CD4-positive, CD25-positive, alpha-beta regulatory T cell (primary cell): ENCODE results near the gene PCED1B. TPM values are rescaled to one million over a fixed set of nuclear protein-coding genes. Genes with fewer than 3 reads are reported as not detected.
A peak's percentile ranks its signal among the peaks of the same experiment; 100 is the strongest.
"Not testable (repeated sequence)": the region's sequence is repeated elsewhere in the genome, so short reads cannot be mapped to it uniquely, and the experiment has no call there.

Experiments
- ATAC-seq, 2 donors: fragments of 150-1000 bp; cut with Tn5 transposase; one replicate each; pipeline ENCODE4 v1.10.0; 2021; ENCODE audit warnings: low read depth in 2 of 2, moderate number of reproducible peaks in 2 of 2, moderate library complexity in 1 of 2
- DNase-seq, 3 donors: peaks; one replicate each; pipeline versions ENCODE4 v3.0.0 to v3.0.0-alpha.2; 2012 to 2022; ENCODE audit warnings: mixed read lengths in 1 of 3
- H3K27ac ChIP-seq: one replicate; pipeline ENCODE4 v1.7.0; 2013; ENCODE audit warnings: mild to moderate bottlenecking, low read length; ENCODE audit not compliant: insufficient read depth, poor library complexity, severe bottlenecking
- H3K27me3 ChIP-seq: one replicate; pipeline ENCODE4 v1.7.0; 2013; ENCODE audit warnings: low read length; ENCODE audit not compliant: control insufficient read depth, insufficient read depth
- H3K36me3 ChIP-seq: one replicate; pipeline ENCODE4 v1.7.0; 2013; ENCODE audit warnings: mild to moderate bottlenecking, low read length, moderate library complexity; ENCODE audit not compliant: control insufficient read depth, insufficient read depth
- H3K4me1 ChIP-seq: 2 replicates; pipeline ENCODE4 v1.7.0; 2013; ENCODE audit warnings: mild to moderate bottlenecking, low read length; ENCODE audit not compliant: insufficient read depth, control insufficient read depth, poor library complexity, severe bottlenecking
- H3K4me3 ChIP-seq: one replicate; pipeline ENCODE4 v1.7.0; 2013; ENCODE audit warnings: low read depth, mild to moderate bottlenecking, low read length, moderate library complexity
- H3K9me3 ChIP-seq, 2 experiments: 1 replicate in 1 of 2; 2 replicates in 1 of 2; pipeline ENCODE4 v1.7.0; 2013; ENCODE audit warnings: low read length in 2 of 2, mild to moderate bottlenecking in 1 of 2, moderate library complexity in 1 of 2; ENCODE audit not compliant: control insufficient read depth in 2 of 2
- H3K27ac Mint-ChIP-seq, 3 donors: one replicate each; pipeline ENCODE4 v1.8.0; 2020 to 2022; ENCODE audit warnings: mild to moderate bottlenecking in 3 of 3, mixed read lengths in 3 of 3, moderate library complexity in 2 of 3
- H3K27me3 Mint-ChIP-seq: one replicate; pipeline ENCODE4 v1.8.0; 2022; ENCODE audit warnings: mild to moderate bottlenecking, mixed read lengths
- H3K36me3 Mint-ChIP-seq: one replicate; pipeline ENCODE4 v1.8.0; 2020; ENCODE audit warnings: mixed read lengths
- H3K4me1 Mint-ChIP-seq, 4 donors: one replicate each; pipeline ENCODE4 v1.8.0; 2020 to 2022; ENCODE audit warnings: mixed read lengths in 4 of 4, mild to moderate bottlenecking in 1 of 4
- H3K4me3 Mint-ChIP-seq, 4 donors: one replicate each; pipeline ENCODE4 v1.8.0; 2020 to 2022; ENCODE audit warnings: mild to moderate bottlenecking in 4 of 4, mixed read lengths in 4 of 4, moderate library complexity in 3 of 4
- H3K9me3 Mint-ChIP-seq, 7 donors: one replicate each; pipeline ENCODE4 v1.8.0; 2020 to 2022; ENCODE audit warnings: mixed read lengths in 7 of 7, mild to moderate bottlenecking in 3 of 7, moderate library complexity in 2 of 7
- polyA plus RNA-seq, 4 donors: library from polyadenylated mRNA; unstranded; fragments of 300-500 nt; fragmentation: Illumina TruSeq; gene quantifications; one replicate each; pipeline ENCODE4 v1.2.3, GENCODE V29; 2021
- total RNA-seq: library from RNA; stranded (reverse); gene quantifications from one replicate; pipeline ENCODE4 v1.2.3, GENCODE V29; 2022

The PCED1B gene
- total and polyA plus RNA-seq, 5 donors from 2014 or later, result 56.7 to 74.5 (median 64.9) TPM

GRCh38 chr12:47114481-47114892, 35.1 kb downstream of the PCED1B start:
- no peak for DNase-seq
- Mint-ChIP-seq H3K36me3 (peaks cover 54% of the 10 kb centered on the region), H3K4me1 (peaks cover 17 to 35% (median 24%) of the 10 kb centered on the region in 4 donors), H3K9me3 (peaks cover 0 to 2% (median 0%) of the 10 kb centered on the region in 7 donors), H3K4me3 (no peak overlapping the region), H3K27ac (no peak overlapping the region), H3K27me3 (no peaks in the 10 kb centered on the region)
- Histone ChIP-seq H3K4me3 (no peak overlapping the region), H3K4me1 (peaks cover 7% of the 10 kb centered on the region), H3K27me3 (no peaks in the 10 kb centered on the region), H3K36me3 (peaks cover 6% of the 10 kb centered on the region), H3K9me3 (no peaks in the 10 kb centered on the region), H3K27ac (no peak overlapping the region)
- no peak for ATAC-seq

GRCh38 chr12:47117305-47117704, 37.9 kb downstream of the PCED1B start:
- DNase-seq, H3K27me3 Mint-ChIP-seq, H3K27ac Mint-ChIP-seq, H3K9me3 ChIP-seq, ATAC-seq, H3K27me3 ChIP-seq, H3K9me3 Mint-ChIP-seq, H3K4me3 ChIP-seq, H3K36me3 ChIP-seq, H3K27ac ChIP-seq, H3K4me3 Mint-ChIP-seq, H3K4me1 ChIP-seq: not testable (repeated sequence)
- peaks cover 0 to 18% (median 8%) of the 10 kb centered on the region in 4 donors for H3K4me1 Mint-ChIP-seq
- H3K36me3 Mint-ChIP-seq, result peaks cover 40% of the 10 kb centered on the region

- no peak overlapping the region for H3K4me3 Mint-ChIP-seq
- no peaks in the 10 kb centered on the region for H3K27me3 ChIP-seq
- peaks cover 0 to 2% (median 0%) of the 10 kb centered on the region in 7 donors for H3K9me3 Mint-ChIP-seq
- H3K4me1 ChIP-seq, result no peaks in the 10 kb centered on the region
- H3K27ac ChIP-seq, result no peak overlapping the region
- H3K36me3 Mint-ChIP-seq, result peaks cover 26% of the 10 kb centered on the region
- no peak overlapping the region for H3K4me3 ChIP-seq
- no peak for DNase-seq
- H3K4me1 Mint-ChIP-seq, result peaks cover 8 to 22% (median 19%) of the 10 kb centered on the region in 4 donors
- H3K27ac Mint-ChIP-seq, result peak overlapping the region in 1 of 3 donors; percentile 31
- no peaks in the 10 kb centered on the region for H3K9me3 ChIP-seq
- ATAC-seq, result no peak
- no peaks in the 10 kb centered on the region for H3K36me3 ChIP-seq
- H3K27me3 Mint-ChIP-seq, result no peaks in the 10 kb centered on the region
These were observed 41.3 kb downstream of the PCED1B start for GRCh38 chr12:47120736-47121135.

GRCh38 chr12:47121146-47121545, 41.7 kb downstream of the PCED1B start:
- Histone ChIP-seq H3K9me3 (no peaks in the 10 kb centered on the region), H3K4me1 (no peaks in the 10 kb centered on the region), H3K4me3 (no peak overlapping the region), H3K36me3 (no peaks in the 10 kb centered on the region), H3K27ac (no peak overlapping the region), H3K27me3 (no peaks in the 10 kb centered on the region)
- ATAC-seq (no peak), DNase-seq (no peak)
- Mint-ChIP-seq H3K4me3 (no peak overlapping the region), H3K4me1 (peaks cover 8 to 21% (median 18%) of the 10 kb centered on the region in 4 donors), H3K36me3 (peaks cover 21% of the 10 kb centered on the region), H3K27me3 (no peaks in the 10 kb centered on the region), H3K27ac (peak overlapping the region in 1 of 3 donors; percentile 31), H3K9me3 (peaks cover 0 to 2% (median 0%) of the 10 kb centered on the region in 7 donors)

- Histone ChIP-seq H3K27me3 (no peaks in the 10 kb centered on the region), H3K9me3 (no peaks in the 10 kb centered on the region), H3K27ac (no peak overlapping the region), H3K36me3 (no peaks in the 10 kb centered on the region), H3K4me1 (no peaks in the 10 kb centered on the region), H3K4me3 (no peak overlapping the region)
- Mint-ChIP-seq H3K4me1 (peaks cover 8 to 23% (median 17%) of the 10 kb centered on the region in 4 donors), H3K4me3 (no peak overlapping the region), H3K27ac (no peak overlapping the region), H3K36me3 (peaks cover 21% of the 10 kb centered on the region), H3K27me3 (no peaks in the 10 kb centered on the region), H3K9me3 (peaks cover 0 to 2% (median 0%) of the 10 kb centered on the region in 7 donors)
- no peak for ATAC-seq
- no peak for DNase-seq
These were observed 43.2 kb downstream of the PCED1B start for GRCh38 chr12:47122602-47123001.

- Histone ChIP-seq H3K4me3 (no peak overlapping the region), H3K27me3 (no peaks in the 10 kb centered on the region), H3K4me1 (no peaks in the 10 kb centered on the region), H3K36me3 (no peaks in the 10 kb centered on the region), H3K9me3 (no peaks in the 10 kb centered on the region), H3K27ac (no peak overlapping the region)
- H3K27ac Mint-ChIP-seq, result no peak overlapping the region
- H3K36me3 Mint-ChIP-seq, result peaks cover 18% of the 10 kb centered on the region
- DNase-seq, result no peak
- H3K9me3 Mint-ChIP-seq, result peaks cover 0 to under 1% (median 0%) of the 10 kb centered on the region in 7 donors
- no peak overlapping the region for H3K4me3 Mint-ChIP-seq
- peaks cover 8 to 22% (median 15%) of the 10 kb centered on the region in 4 donors for H3K4me1 Mint-ChIP-seq
- ATAC-seq, result no peak
- H3K27me3 Mint-ChIP-seq, result no peaks in the 10 kb centered on the region
These were observed 44.3 kb downstream of the PCED1B start for GRCh38 chr12:47123730-47124129.

GRCh38 chr12:47124451-47124850, 45.0 kb downstream of the PCED1B start:
- Histone ChIP-seq H3K4me3 (no peak overlapping the region), H3K4me1 (no peaks in the 10 kb centered on the region), H3K36me3 (no peaks in the 10 kb centered on the region), H3K27ac (no peak overlapping the region), H3K27me3 (no peaks in the 10 kb centered on the region), H3K9me3 (no peaks in the 10 kb centered on the region)
- H3K4me3 Mint-ChIP-seq, result no peak overlapping the region
- DNase-seq (no peak), ATAC-seq (no peak)
- no peaks in the 10 kb centered on the region for H3K9me3 Mint-ChIP-seq
- peaks cover 8 to 23% (median 15%) of the 10 kb centered on the region in 4 donors for H3K4me1 Mint-ChIP-seq
- no peaks in the 10 kb centered on the region for H3K27me3 Mint-ChIP-seq
- peaks cover 20% of the 10 kb centered on the region for H3K36me3 Mint-ChIP-seq
- H3K27ac Mint-ChIP-seq, result no peak overlapping the region

- H3K4me1 ChIP-seq, result no peaks in the 10 kb centered on the region
- H3K4me1 Mint-ChIP-seq, result peaks cover 8 to 20% (median 14%) of the 10 kb centered on the region in 4 donors
- no peaks in the 10 kb centered on the region for H3K9me3 Mint-ChIP-seq
- no peak overlapping the region for H3K27ac Mint-ChIP-seq
- no peak overlapping the region for H3K4me3 ChIP-seq
- ATAC-seq (no peak), DNase-seq (no peak)
- no peak overlapping the region for H3K4me3 Mint-ChIP-seq
- H3K27me3 Mint-ChIP-seq, result no peaks in the 10 kb centered on the region
- H3K27ac ChIP-seq, result no peak overlapping the region
- peaks cover 19% of the 10 kb centered on the region for H3K36me3 Mint-ChIP-seq
- no peaks in the 10 kb centered on the region for H3K9me3 ChIP-seq
- no peaks in the 10 kb centered on the region for H3K36me3 ChIP-seq
- H3K27me3 ChIP-seq, result no peaks in the 10 kb centered on the region
These were observed 46.8 kb downstream of the PCED1B start for GRCh38 chr12:47126246-47126645.
